ENCODE results near the gene ELMO1.

GRCh38 chr7:37069336-37069735 lies 379.3 kb downstream of the ELMO1 start:
- no peak for TF ChIP-seq CTCF (IDR thresholded peaks at IDR 0.05)
- no peak for TF ChIP-seq POLR2A (IDR thresholded peaks at IDR 0.05)

All from body of pancreas (tissue), 4 donors.